Measurements from ENCODE around the gene CSNK1D.
A peak's percentile ranks its signal among the peaks of the same experiment; 100 is the strongest.

CSNK1D gene

GRCh38 chr17:82273327-82274133 lies at the start of gene CSNK1D:
CSNK1D (minus strand) TSS chr17:82273700; CDS start chr17:82273381, 319 bp downstream.
- Mint-ChIP-seq H3K9me3 (no peaks in the 10 kb centered on the region), H3K27me3 (no peaks in the 10 kb centered on the region), H3K4me3 (peak within 1 kb of the TSS; percentile 92 to 98), H3K4me1 (peaks cover 60% of the 10 kb centered on the region), H3K27ac (peak within 1 kb of the TSS; percentile 100)
- peak; percentile 87 to 92 for DNase-seq
- peak; percentile 89 for ATAC-seq

GRCh38 chr17:82322526-82323453 lies 49.3 kb upstream of the CSNK1D start:
- DNase-seq (peak in 1 of 2 donors; percentile 9), ATAC-seq (no peak)
- Mint-ChIP-seq H3K4me1 (peaks cover 50% of the 10 kb centered on the region), H3K27me3 (no peaks in the 10 kb centered on the region), H3K4me3 (peak overlapping the region in 1 of 2 donors; percentile 89), H3K9me3 (no peaks in the 10 kb centered on the region), H3K27ac (peak overlapping the region; percentile 63 to 90)

GRCh38 chr17:82321947-82322466 lies 48.5 kb upstream of the CSNK1D start:
- no peaks in the 10 kb centered on the region for H3K9me3 Mint-ChIP-seq
- peaks cover 42% of the 10 kb centered on the region for H3K4me1 Mint-ChIP-seq
- H3K4me3 Mint-ChIP-seq, result peak overlapping the region in 1 of 2 donors; percentile 89
- DNase-seq (no peak), ATAC-seq (no peak)
- H3K27me3 Mint-ChIP-seq, result no peaks in the 10 kb centered on the region
- H3K27ac Mint-ChIP-seq, result peak overlapping the region in 1 of 2 donors; percentile 90

- Mint-ChIP-seq H3K4me3 (peak overlapping the region in 1 of 2 donors; percentile 89), H3K27ac (peak overlapping the region in 1 of 2 donors; percentile 99), H3K9me3 (no peaks in the 10 kb centered on the region), H3K4me1 (peaks cover 40% of the 10 kb centered on the region), H3K27me3 (no peaks in the 10 kb centered on the region)
- peak; percentile 83 to 87 for DNase-seq
- peak; percentile 67 for ATAC-seq
Measured at GRCh38 chr17:82320956-82321927, 47.7 kb upstream of the CSNK1D start.

- H3K9me3 Mint-ChIP-seq, result no peaks in the 10 kb centered on the region
- H3K4me3 Mint-ChIP-seq, result peak overlapping the region in 1 of 2 donors; percentile 89
- ATAC-seq, result no peak
Measured at GRCh38 chr17:82320140-82320840, 46.8 kb upstream of the CSNK1D start.

GRCh38 chr17:82319619-82320062 lies 46.1 kb upstream of the CSNK1D start:
- DNase-seq (no peak), ATAC-seq (no peak)
- no peak overlapping the region for H3K27ac Mint-ChIP-seq
- H3K4me1 Mint-ChIP-seq, result peaks cover 39% of the 10 kb centered on the region
- H3K4me3 Mint-ChIP-seq, result no peak overlapping the region
- H3K27me3 Mint-ChIP-seq, result no peaks in the 10 kb centered on the region
- no peaks in the 10 kb centered on the region for H3K9me3 Mint-ChIP-seq

More at GRCh38 chr17:82320140-82320840, 46.8 kb upstream of the CSNK1D start:
- Mint-ChIP-seq H3K27ac (peak overlapping the region in 1 of 2 donors; percentile 91), H3K4me1 (peaks cover 42% of the 10 kb centered on the region), H3K27me3 (no peaks in the 10 kb centered on the region)
- DNase-seq, result no peak

- Mint-ChIP-seq H3K4me1 (peaks cover 37% of the 10 kb centered on the region), H3K27ac (no peak overlapping the region), H3K27me3 (no peaks in the 10 kb centered on the region), H3K4me3 (no peak overlapping the region), H3K9me3 (no peaks in the 10 kb centered on the region)
- ATAC-seq, result no peak
- DNase-seq, result no peak
Measured at GRCh38 chr17:82318772-82319606, 45.5 kb upstream of the CSNK1D start.

GRCh38 chr17:82318169-82318498 lies 44.6 kb upstream of the CSNK1D start:
- H3K27ac Mint-ChIP-seq, result no peak overlapping the region
- no peaks in the 10 kb centered on the region for H3K9me3 Mint-ChIP-seq
- ATAC-seq (no peak), DNase-seq (no peak)
- no peak overlapping the region for H3K4me3 Mint-ChIP-seq
- no peaks in the 10 kb centered on the region for H3K27me3 Mint-ChIP-seq
- peaks cover 36% of the 10 kb centered on the region for H3K4me1 Mint-ChIP-seq

GRCh38 chr17:82317394-82318168 lies 44.1 kb upstream of the CSNK1D start, which contains the start of gene CD7:
CD7 (minus strand) TSS chr17:82317608; CDS start chr17:82317495, 113 bp downstream.
- H3K27ac Mint-ChIP-seq, result peak within 1 kb of the TSS in 1 of 2 donors; percentile 95
- ATAC-seq, result peak; percentile 83

GRCh38 chr17:82316651-82317393 lies 43.3 kb upstream of the CSNK1D start:
- DNase-seq, result no peak

More at GRCh38 chr17:82317394-82318168, 44.1 kb upstream of the CSNK1D start, which contains the start of gene CD7:
- Mint-ChIP-seq H3K4me1 (peaks cover 30% of the 10 kb centered on the region), H3K4me3 (no peak within 1 kb of the TSS), H3K27me3 (no peaks in the 10 kb centered on the region), H3K9me3 (no peaks in the 10 kb centered on the region)
- peak; percentile 69 to 79 for DNase-seq

GRCh38 chr17:82315703-82316358 lies 42.3 kb upstream of the CSNK1D start:
- H3K4me3 Mint-ChIP-seq, result no peak overlapping the region
- H3K9me3 Mint-ChIP-seq, result no peaks in the 10 kb centered on the region
- H3K27ac Mint-ChIP-seq, result peak overlapping the region in 1 of 2 donors; percentile 97
- H3K4me1 Mint-ChIP-seq, result peaks cover 22% of the 10 kb centered on the region
- no peaks in the 10 kb centered on the region for H3K27me3 Mint-ChIP-seq
- peak; percentile 47 for ATAC-seq
- no peak for DNase-seq

More at GRCh38 chr17:82316651-82317393, 43.3 kb upstream of the CSNK1D start:
- Mint-ChIP-seq H3K4me1 (peaks cover 23% of the 10 kb centered on the region), H3K4me3 (no peak overlapping the region), H3K9me3 (no peaks in the 10 kb centered on the region), H3K27ac (peak overlapping the region in 1 of 2 donors; percentile 95), H3K27me3 (no peaks in the 10 kb centered on the region)
- ATAC-seq, result peak; percentile 25

Data from stimulated activated naive CD8-positive, alpha-beta T cell treated with anti-CD3 and anti-CD28 coated beads, Interleukin-15, amount 100 ng/mL, for 72 hours (primary cell).